GM10266 (cell line): ENCODE measurements around the gene SARNP.
A peak's percentile ranks its signal among the peaks of the same experiment; 100 is the strongest.
"Not testable (repeated sequence)": the region's sequence is repeated elsewhere in the genome, so short reads cannot be mapped to it uniquely, and the experiment has no call there.

Experiments
- DNase-seq: peaks from one replicate; pipeline ENCODE4 v3.0.0; 2012; ENCODE audit errors: extremely low spot score
- TF ChIP-seq, protein P1 (sequence below): IDR thresholded peaks from 2 replicates; pipeline ENCODE4 v1.5.1; 2012; ENCODE audit warnings: mild to moderate bottlenecking, low read depth; ENCODE audit not compliant: control insufficient read depth, insufficient read depth; ENCODE audit errors: missing control alignments

SARNP gene, protein sequence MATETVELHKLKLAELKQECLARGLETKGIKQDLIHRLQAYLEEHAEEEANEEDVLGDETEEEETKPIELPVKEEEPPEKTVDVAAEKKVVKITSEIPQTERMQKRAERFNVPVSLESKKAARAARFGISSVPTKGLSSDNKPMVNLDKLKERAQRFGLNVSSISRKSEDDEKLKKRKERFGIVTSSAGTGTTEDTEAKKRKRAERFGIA

DNA sequence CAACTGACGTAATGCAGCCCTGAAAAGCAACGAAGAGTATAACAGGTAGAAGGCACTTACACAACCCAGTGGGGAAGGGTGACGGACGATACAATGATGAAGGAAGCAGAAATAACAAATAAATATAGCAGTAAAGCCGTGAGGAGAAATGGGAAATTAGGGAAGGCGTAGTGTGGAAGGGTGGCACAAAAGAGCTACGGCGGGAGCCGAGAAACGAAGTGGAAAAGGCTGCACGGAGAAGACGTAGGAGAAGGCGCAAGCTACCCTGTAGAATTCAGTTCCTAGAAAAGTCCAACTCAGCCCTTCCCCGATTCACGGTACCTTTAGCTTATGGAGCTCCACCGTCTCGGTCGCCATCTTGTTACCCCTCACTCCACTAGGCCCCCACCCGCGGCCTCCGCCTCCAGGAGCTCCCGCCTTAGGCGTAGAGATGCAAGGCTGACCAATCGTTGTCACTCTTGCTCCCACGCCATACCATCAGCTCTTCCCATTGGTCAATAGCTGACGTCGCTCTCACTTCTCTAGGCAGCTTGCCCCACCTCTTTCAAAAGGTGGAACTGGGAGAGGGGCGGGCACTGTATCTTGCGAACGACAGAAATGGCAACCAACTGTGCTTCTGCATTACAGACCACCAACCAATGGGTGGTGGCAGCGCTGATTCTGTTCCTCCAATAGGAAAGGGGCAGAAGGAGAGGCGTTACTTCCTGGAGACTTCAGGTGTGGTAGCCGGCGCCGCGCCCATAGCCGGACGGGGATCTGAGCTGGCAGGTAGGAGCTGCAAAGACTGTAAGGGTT lies at the start of gene SARNP, which contains the start of gene ORMDL2:
Gene SARNP, minus strand, starts transcription at position 380 of the 795 bp plus-strand sequence. Its CDS starts 23 bp downstream, at position 357.
Gene ORMDL2, plus strand, starts transcription at position 697 of the 795 bp plus-strand sequence. CDS start 959 bp downstream, outside the sequence.
- TF ChIP-seq, protein P1, sequence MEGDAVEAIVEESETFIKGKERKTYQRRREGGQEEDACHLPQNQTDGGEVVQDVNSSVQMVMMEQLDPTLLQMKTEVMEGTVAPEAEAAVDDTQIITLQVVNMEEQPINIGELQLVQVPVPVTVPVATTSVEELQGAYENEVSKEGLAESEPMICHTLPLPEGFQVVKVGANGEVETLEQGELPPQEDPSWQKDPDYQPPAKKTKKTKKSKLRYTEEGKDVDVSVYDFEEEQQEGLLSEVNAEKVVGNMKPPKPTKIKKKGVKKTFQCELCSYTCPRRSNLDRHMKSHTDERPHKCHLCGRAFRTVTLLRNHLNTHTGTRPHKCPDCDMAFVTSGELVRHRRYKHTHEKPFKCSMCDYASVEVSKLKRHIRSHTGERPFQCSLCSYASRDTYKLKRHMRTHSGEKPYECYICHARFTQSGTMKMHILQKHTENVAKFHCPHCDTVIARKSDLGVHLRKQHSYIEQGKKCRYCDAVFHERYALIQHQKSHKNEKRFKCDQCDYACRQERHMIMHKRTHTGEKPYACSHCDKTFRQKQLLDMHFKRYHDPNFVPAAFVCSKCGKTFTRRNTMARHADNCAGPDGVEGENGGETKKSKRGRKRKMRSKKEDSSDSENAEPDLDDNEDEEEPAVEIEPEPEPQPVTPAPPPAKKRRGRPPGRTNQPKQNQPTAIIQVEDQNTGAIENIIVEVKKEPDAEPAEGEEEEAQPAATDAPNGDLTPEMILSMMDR: no peak
- DNase-seq: peak; percentile 95

DNA sequence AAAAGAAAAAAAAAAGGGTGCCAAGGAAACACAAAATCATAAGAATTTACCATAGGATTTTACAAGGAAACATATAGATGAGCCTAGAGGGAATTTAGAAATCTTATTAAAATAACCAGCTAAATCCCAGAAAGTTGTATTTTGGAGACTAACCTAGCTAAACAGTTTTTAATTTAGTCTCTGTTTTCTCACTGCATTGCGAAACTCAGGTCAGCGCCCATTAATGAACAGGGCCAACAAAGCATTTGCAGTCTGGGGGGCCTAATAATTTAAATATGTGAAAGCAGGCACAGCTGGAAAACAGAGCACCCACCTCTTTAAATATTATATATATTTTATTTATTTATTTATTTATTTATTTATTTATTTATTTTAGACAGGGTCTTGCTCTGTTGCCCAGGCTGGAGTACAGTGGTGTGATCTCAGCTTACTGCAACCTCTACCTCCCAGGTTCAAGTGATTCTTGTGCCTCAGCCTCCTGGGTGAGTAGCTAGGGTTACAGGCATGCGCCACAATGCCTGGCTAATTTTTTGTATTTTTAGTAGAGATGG lies 49.0 kb upstream of the SARNP start:
- not testable (repeated sequence) for DNase-seq

DNA sequence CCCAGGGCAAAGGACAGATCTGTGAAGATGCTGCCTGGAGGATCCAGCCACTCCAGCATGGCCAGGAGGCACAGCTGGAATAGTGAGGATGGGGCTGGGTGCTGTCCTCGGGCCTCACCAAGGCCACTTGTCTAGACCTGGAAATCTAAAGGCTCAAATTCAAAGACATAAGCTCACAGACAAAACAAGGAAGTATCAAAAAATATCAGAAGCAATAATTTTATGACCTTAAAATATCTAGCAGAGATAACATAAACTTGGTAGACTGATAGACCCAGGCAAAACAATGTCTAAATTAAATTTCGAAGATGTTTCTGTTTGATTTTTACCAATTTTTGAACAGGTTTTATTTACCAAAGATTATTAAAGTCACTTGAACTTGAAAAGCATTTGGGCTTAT lies 47.8 kb upstream of the SARNP start:
- no peak for DNase-seq
- TF ChIP-seq, protein P1: no peak

DNA sequence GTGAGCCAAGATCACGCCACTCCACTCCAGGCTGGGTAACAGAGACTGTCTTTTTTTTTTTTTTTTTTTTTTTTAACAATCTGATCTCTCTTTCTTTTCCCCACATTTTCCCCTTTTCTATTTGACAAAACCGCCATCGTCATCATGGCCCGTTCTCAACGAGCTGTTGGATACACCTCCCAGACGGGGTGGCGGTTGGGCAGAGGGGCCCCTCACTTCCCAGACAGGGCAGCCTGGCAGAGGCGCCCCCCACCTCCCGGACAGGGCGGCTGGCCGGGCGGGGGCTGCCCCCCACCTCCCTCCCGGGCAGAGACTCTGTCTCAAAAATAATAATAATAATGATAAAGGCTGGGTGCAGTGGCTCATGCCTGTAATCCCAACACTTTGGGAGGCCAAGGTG lies 45.4 kb upstream of the SARNP start:
- DNase-seq: not testable (repeated sequence)

DNA sequence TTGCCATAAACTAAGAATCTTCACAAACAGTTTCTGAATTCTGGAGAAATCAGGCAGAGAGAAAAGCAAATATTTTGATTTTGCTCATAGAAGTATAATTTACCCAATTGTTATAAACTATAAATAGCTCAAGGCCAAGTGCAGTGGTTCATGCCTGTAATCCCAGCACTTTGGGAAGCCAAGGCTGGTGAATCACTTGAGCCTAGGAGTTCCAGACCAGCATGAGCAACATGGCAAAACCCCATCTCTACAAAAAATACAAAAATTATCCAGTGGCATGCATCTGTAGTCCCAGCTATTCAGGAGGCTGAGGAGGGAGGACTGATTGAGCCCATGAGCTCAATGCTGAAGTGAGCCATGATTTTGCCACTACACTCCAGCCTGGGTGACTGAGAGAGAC lies 44.8 kb upstream of the SARNP start:
- TF ChIP-seq, protein P1: no peak
- no peak for DNase-seq

DNA sequence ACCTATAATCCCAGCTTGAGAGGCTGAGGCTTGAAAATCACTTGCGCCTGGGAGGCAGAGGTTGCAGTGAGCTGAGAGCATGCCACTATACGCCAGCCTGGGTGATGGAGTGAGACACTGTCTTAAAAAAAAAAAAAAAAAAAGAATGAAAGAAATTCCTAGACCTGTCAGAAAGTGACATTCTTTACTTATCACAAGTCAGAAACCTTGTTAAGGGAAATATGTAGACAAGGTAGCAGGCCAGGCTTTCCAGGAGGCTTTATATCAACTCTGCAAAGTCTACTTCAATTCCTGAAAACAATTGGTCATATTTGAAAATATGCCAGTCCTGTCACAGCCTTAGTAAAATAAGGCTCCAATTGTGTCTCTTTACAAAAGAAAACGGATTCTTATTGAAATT lies 44.3 kb upstream of the SARNP start:
- TF ChIP-seq, protein P1: no peak
- no peak for DNase-seq

DNA sequence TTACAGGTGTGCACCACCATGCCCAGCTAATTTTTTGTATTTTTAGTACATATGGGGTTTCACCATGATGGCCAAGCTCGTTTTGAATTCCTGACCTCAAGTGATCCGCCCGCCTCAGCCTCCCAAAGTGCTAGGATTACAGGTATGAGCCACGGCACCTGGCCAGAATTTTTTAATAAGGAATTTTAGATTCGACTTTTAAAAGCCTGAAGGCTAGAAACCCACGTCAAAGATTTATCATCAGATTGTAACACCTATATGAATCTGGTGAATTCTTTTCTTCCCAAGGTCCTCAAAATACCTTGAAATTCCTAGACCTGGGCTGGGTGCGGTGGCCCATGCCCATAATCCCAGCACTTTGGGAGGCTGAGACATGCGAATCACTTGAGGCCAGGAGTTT lies 43.9 kb upstream of the SARNP start:
- TF ChIP-seq, protein P1: no peak
- DNase-seq: no peak

DNA sequence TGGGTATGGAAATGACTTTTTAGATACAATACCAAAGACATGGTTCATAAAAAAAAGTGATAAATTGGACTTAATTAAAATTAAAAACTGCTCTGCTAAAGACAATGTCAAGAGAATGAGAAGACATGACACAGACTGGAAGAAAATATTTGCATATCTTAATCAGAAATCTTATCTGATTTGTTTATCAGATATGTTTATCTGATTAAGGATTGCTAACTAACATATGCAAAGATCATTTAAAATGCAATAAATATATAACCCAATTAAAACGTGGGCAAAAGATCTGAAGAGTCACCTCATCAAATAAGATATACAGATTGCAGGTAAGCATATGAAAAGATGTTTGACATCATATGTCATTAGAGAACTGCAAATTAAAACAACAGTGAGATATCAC lies 35.2 kb upstream of the SARNP start:
- TF ChIP-seq, protein P1: no peak
- no peak for DNase-seq
